Thymus (tissue), 11 donors: Measurements from ENCODE around the gene COG5. TPM values are rescaled to one million over a fixed set of nuclear protein-coding genes. Genes with fewer than 3 reads are reported as not detected.
A peak's percentile ranks its signal among the peaks of the same experiment; 100 is the strongest.
"Not testable (repeated sequence)": the region's sequence is repeated elsewhere in the genome, so short reads cannot be mapped to it uniquely, and the experiment has no call there.

Experiments
- DNase-seq, 9 donors: peaks; one replicate each; pipeline ENCODE4 v3.0.0-alpha.2; 2013; ENCODE audit warnings: low spot score in 9 of 9, low read depth in 6 of 9, missing footprints in 1 of 9
- H3K27ac ChIP-seq, 2 donors: one replicate each; pipeline ENCODE4 v1.5.1; 2013; ENCODE audit warnings: control low read depth in 1 of 2, low read depth in 1 of 2, low read length in 1 of 2, mild to moderate bottlenecking in 1 of 2, moderate library complexity in 1 of 2
- H3K27me3 ChIP-seq, 2 donors: one replicate each; pipeline ENCODE4 v1.5.1; 2013; ENCODE audit warnings: low read length in 1 of 2; ENCODE audit not compliant: control insufficient read depth in 2 of 2, insufficient read depth in 1 of 2
- H3K36me3 ChIP-seq, 2 donors: one replicate each; pipeline ENCODE4 v1.5.1; 2013; ENCODE audit warnings: low read length in 1 of 2, mild to moderate bottlenecking in 1 of 2, moderate library complexity in 1 of 2; ENCODE audit not compliant: control insufficient read depth in 2 of 2, insufficient read depth in 2 of 2
- H3K4me1 ChIP-seq, 2 donors: one replicate each; pipeline ENCODE4 v1.5.1; 2013; ENCODE audit warnings: low read length in 2 of 2; ENCODE audit not compliant: control insufficient read depth in 2 of 2, insufficient read depth in 2 of 2
- H3K4me3 ChIP-seq, 2 donors: one replicate each; pipeline ENCODE4 v1.5.1; 2013; ENCODE audit warnings: low read length in 2 of 2, control low read depth in 1 of 2, mild to moderate bottlenecking in 1 of 2
- H3K9me3 ChIP-seq, 2 donors: one replicate each; pipeline ENCODE4 v1.5.1; 2013; ENCODE audit warnings: low read length in 1 of 2, mild to moderate bottlenecking in 1 of 2; ENCODE audit not compliant: control insufficient read depth in 2 of 2, insufficient read depth in 1 of 2
- WGBS: extraction: QIAGEN DNeasy Blood & Tissue Kit; methylation state at CpG from one replicate; pipeline ENCODE4 v1.1.7; 2013; 5-methylcytosine and 5-hydroxymethylcytosine counted together
- polyA plus RNA-seq: library from polyadenylated mRNA; stranded (reverse); fragments of 200-250 nt; gene quantifications from one replicate; pipeline ENCODE4 v1.2.3, GENCODE V29; 2013
- total RNA-seq: library from RNA; stranded (reverse); fragments of 120-200 nt; gene quantifications from one replicate; pipeline ENCODE4 v1.2.4, GENCODE V29; 2013
- donor health status: healthy.

The COG5 gene
- total and polyA plus RNA-seq, 2 donors = 8.7 to 25.2 TPM

DNA sequence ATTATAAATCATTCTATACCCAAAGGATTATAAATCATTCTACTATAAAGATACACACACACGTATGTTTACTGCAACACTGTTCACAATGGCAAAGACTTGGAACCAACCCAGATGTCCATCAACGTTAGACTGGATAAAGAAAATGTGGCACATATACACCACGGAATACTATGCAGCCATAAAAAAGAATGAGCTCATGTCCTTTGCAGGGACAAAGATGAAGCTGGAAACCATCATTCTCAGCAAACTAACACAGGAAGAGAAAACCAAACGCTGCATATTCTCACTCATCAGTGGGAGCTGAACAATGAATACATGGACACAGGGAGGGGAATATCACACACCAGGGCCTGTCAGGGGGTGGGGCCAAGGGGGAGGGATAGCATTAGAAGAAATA, 26.5 kb downstream of the COG5 start:
- H3K4me1 ChIP-seq, H3K36me3 ChIP-seq, DNase-seq, H3K9me3 ChIP-seq, H3K27ac ChIP-seq, H3K4me3 ChIP-seq, H3K27me3 ChIP-seq: not testable (repeated sequence)
- 98% methylated on average over 4 of the region's 4 CpGs for WGBS

DNA sequence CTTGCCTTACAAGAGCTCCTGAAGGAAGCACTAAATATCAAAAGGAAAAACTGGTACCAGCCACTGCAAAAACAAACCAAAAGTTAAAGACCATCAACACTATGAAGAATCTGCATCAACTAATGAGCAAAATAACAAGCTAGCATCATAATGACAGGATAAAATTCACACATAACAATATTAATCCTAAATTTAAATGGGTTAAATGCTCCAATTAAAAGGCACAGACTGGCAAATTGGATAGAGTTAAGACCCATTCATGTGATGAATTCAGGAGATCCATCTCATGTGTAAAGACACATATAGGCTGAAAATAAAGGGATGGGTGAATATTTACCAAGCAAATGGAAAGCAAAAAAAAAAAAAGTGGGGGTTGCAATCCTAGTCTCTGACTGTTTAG, 29.6 kb downstream of the COG5 start:
- Histone ChIP-seq H3K4me1 (no peaks in the 10 kb centered on the region), H3K27ac (no peak overlapping the region), H3K4me3 (no peak overlapping the region), H3K27me3 (no peaks in the 10 kb centered on the region), H3K36me3 (peaks cover 0 to 3% of the 10 kb centered on the region in 2 donors), H3K9me3 (no peaks in the 10 kb centered on the region)
- DNase-seq = no peak

- H3K36me3 ChIP-seq = no peaks in the 10 kb centered on the region
- no peaks in the 10 kb centered on the region for H3K9me3 ChIP-seq
- H3K4me3 ChIP-seq = no peak overlapping the region
- DNase-seq = no peak
- no peak overlapping the region for H3K27ac ChIP-seq
- no peaks in the 10 kb centered on the region for H3K27me3 ChIP-seq
- no peaks in the 10 kb centered on the region for H3K4me1 ChIP-seq
Observed at GRCh38 chr7:107530751-107531150, 33.0 kb downstream of the COG5 start.

DNA sequence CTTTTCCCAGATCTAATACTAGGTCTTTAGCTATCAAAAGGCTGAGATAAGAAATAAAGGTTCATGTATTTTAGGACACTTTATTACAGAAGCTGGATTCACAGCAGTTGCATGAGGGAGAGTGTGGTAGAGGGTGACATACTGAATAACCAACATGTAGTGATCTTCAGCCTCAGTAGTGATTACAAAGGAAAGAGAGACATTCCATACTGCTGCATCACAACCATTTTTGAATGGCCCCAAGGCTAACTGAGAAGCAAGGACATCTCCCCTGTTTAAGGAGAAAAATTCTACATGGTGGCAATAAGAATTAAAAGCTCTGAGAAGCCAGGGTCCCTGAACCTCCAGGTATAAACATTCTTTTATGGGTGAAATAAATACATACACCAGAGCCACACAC, 35.3 kb downstream of the COG5 start:
- Histone ChIP-seq H3K27me3 (no peaks in the 10 kb centered on the region), H3K36me3 (no peaks in the 10 kb centered on the region), H3K9me3 (no peaks in the 10 kb centered on the region), H3K4me1 (no peaks in the 10 kb centered on the region), H3K27ac (no peak overlapping the region), H3K4me3 (no peak overlapping the region)
- DNase-seq = no peak

DNA sequence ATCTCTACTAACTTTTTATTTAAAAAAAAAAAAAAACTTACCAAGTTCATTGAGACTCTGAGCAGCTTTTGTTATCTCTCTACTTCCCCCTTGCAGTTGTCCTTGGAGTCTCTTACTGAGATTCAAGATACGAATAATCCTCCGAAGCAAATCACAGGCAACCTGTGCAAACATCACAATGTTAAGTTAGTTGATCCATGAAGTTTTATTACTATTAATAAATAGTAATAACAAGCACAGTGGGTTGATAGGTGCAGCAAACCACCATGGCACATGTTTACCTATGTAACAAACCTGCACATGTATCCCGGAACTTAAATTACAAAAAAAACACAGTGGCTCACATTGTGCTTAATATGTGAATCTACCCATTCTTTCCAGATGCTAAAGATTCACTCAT, 36.5 kb downstream of the COG5 start:
- WGBS = 96% methylated on average over 3 of the region's 3 CpGs

DNA sequence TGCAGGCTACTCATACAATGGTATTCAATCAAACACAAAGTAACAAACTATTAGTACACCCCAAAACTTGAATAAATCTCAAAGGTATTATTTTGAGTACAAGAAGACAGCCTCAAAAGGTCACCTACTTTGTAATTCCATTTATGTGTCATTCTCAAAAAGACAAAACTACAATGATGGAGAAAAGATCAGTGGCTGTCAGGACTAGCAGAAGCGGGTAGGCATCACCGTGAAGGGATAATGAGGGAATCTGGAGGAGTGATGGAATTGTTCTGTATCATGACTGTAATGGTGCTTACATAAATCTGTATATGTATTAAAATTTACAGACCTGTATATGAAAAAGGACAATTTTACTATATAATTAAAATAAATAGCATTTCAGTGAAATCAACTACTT, 37.0 kb downstream of the COG5 start:
- Histone ChIP-seq H3K27me3 (no peaks in the 10 kb centered on the region), H3K9me3 (no peaks in the 10 kb centered on the region), H3K4me1 (no peaks in the 10 kb centered on the region), H3K36me3 (no peaks in the 10 kb centered on the region), H3K4me3 (no peak overlapping the region), H3K27ac (no peak overlapping the region)
- WGBS = 97% methylated on average over 2 of the region's 2 CpGs
- DNase-seq = no peak

More for the DNA sequence above, 36.5 kb downstream of the COG5 start:
- Histone ChIP-seq H3K4me3 (no peak overlapping the region), H3K27ac (no peak overlapping the region), H3K36me3 (no peaks in the 10 kb centered on the region), H3K9me3 (no peaks in the 10 kb centered on the region), H3K4me1 (no peaks in the 10 kb centered on the region), H3K27me3 (no peaks in the 10 kb centered on the region)
- DNase-seq = no peak

DNA sequence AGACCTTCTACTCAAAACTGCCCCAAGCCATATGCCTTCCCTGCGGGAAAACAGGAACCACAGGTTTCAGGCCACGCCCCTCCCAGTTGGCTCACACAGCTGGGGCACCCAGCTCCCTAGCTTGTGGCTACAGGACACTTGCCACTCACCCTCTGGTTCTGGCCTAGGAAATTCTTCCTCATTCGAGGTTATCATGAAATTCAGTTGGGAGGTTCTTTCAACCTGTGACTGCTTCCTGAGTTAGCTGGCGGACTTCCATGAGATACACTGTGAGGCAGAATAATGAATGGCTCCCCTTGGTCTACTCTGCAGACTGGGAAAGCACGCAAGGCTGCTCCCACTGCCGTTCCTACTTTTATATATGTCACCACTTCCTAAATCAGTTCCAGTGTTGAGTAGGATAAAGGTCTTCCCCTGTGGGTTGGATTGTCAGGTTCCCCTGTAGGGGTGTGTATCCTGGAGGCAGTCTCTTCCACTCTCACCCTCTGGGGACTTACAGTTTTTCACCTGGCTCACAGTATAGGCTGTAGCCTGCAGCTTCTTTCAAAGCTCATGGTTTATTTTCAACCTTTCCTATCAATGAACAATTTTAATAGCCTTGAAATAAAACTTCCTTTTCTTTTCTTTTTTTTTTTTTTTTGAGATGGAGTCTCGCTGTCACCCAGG, 56.9 kb downstream of the COG5 start:
- Histone ChIP-seq H3K36me3 (peaks cover 0 to 4% of the 10 kb centered on the region in 2 donors), H3K27me3 (no peaks in the 10 kb centered on the region), H3K4me1 (no peaks in the 10 kb centered on the region), H3K27ac (no peak overlapping the region), H3K9me3 (no peaks in the 10 kb centered on the region), H3K4me3 (no peak overlapping the region)
- no peak for DNase-seq
- WGBS = 79% methylated on average over 7 of the region's 7 CpGs

DNA sequence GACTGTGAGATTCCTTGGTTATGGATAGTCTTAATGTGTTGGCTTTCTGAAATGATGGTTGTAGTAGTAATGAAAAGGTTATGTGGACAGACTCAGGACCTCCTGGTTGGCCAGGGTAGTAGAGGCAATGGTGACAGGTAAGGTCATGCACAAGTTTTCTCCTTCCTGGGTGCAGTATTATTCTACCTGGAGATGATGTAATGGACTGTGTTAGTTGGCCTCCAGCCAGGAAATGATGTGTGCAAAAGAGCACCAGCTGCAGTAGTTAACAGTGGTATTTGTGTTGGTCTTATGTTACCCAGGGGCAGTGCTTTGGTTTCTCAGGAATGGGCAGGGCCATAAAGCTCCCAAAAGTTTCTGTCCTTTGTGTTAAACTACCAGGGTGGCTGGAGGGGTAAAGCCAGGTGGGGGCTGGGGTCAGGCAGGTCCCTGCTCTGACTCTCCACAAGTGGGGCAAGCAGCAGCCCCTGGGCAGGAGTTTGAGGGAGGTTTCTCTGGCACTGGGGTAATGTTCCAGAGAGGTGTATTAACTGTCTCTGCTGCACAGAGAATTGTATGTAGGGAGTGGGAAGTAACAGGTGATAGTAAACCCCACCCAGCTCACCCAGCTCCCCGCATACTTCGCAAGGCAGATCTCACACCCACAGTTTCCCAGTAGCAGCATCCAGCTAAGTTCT, 57.6 kb downstream of the COG5 start:
- peak in 2 of 9 donors; percentile 0 to 22 for DNase-seq
- Histone ChIP-seq H3K27ac (no peak overlapping the region), H3K27me3 (no peaks in the 10 kb centered on the region), H3K9me3 (no peaks in the 10 kb centered on the region), H3K4me1 (no peaks in the 10 kb centered on the region), H3K4me3 (no peak overlapping the region), H3K36me3 (peaks cover 0 to 4% of the 10 kb centered on the region in 2 donors)
- WGBS = 100% methylated on average over 2 of the region's 2 CpGs

GRCh38 chr7:107505362-107505761, 58.4 kb downstream of the COG5 start:
- Histone ChIP-seq H3K9me3 (no peaks in the 10 kb centered on the region), H3K27me3 (no peaks in the 10 kb centered on the region), H3K27ac (no peak overlapping the region), H3K4me1 (no peaks in the 10 kb centered on the region), H3K36me3 (peaks cover 0 to 4% of the 10 kb centered on the region in 2 donors), H3K4me3 (no peak overlapping the region)
- WGBS = 100% methylated on average over 1 of the region's 1 CpG
- DNase-seq = no peak
